Putamen (tissue), 1 donor: ENCODE measurements around the gene KRTAP6-1.

Experiments used
- DNase-seq: peaks from one replicate; pipeline ENCODE4 v3.0.0-alpha.2; 2016; ENCODE audit warnings: low spot score

Gene KRTAP6-1, protein sequence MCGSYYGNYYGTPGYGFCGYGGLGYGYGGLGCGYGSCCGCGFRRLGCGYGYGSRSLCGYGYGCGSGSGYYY

DNA sequence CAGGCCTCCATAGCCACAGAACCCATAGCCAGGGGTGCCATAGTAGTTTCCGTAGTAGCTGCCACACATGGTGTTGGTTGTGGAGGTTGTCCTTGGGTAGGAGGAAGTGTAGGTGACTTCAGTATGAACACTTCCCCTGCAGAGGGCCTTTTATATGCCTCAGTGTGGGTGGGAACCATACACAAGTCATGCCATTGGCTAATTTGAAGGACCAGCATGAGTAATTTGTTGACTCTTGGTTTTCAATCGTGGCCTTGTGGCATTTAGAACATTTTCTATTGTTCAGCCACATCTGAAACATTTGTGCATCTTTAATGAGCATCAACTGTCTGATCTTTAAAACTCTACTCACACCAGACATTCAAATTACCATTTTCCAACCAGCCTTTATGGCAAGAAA, at the start of gene KRTAP6-1:
TSS of gene KRTAP6-1 (minus strand) at position 95 of the 400 bp plus-strand sequence. CDS start at position 69, 26 bp downstream.
- no peak for DNase-seq

GRCh38 chr21:30652891-30653290, 39.2 kb upstream of the KRTAP6-1 start:
- DNase-seq: no peak

DNA sequence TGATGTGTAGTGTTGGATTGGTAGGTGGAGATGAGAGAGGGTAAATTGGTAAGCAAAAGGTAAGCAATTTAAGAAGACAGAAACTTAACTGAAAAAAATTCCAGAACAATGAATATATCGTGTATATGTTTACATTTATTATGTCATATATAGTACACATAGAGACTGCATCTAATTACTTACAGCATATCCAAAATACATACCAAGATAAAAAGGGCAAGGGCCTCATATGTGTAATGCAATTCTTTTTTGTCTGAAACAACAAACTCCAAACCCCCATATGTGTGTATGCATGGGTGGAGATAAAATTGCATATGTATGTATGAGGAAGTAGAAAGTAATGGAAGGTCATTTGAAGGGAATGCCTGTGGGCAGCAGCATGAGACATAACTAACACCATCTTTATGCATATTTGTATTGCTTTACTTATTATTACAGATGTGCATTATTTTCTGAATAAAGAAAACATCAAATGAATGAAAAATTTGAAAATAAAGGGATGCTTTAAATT, 33.2 kb upstream of the KRTAP6-1 start:
- no peak for DNase-seq

- DNase-seq: no peak
Observed at GRCh38 chr21:30642564-30642963, 28.8 kb upstream of the KRTAP6-1 start, which contains the start of gene KRTAP20-3. TSS of gene KRTAP20-3 (plus strand) at chr21:30642864.

GRCh38 chr21:30638686-30639085, 25.0 kb upstream of the KRTAP6-1 start:
- no peak for DNase-seq

GRCh38 chr21:30634906-30635305, 21.2 kb upstream of the KRTAP6-1 start, which contains the start of gene KRTAP20-2:
TSS of gene KRTAP20-2 (plus strand) at chr21:30635206. CDS start at chr21:30635264, 58 bp downstream.
- no peak for DNase-seq

- DNase-seq: no peak
Observed at GRCh38 chr21:30629200-30629599, 15.5 kb upstream of the KRTAP6-1 start.

- DNase-seq: no peak
Observed at GRCh38 chr21:30628109-30628508, 14.4 kb upstream of the KRTAP6-1 start.

- no peak for DNase-seq
Observed at GRCh38 chr21:30625449-30626165, 11.9 kb upstream of the KRTAP6-1 start.

GRCh38 chr21:30623362-30623761, 9.6 kb upstream of the KRTAP6-1 start:
- DNase-seq: no peak

GRCh38 chr21:30620522-30620921, 6.8 kb upstream of the KRTAP6-1 start, which contains the start of gene KRTAP20-4:
TSS of gene KRTAP20-4 (plus strand) at chr21:30620627.
- DNase-seq: no peak

GRCh38 chr21:30620080-30620479, 6.3 kb upstream of the KRTAP6-1 start:
- no peak for DNase-seq

- no peak for DNase-seq
Observed at GRCh38 chr21:30616125-30616524, 2.4 kb upstream of the KRTAP6-1 start, which contains the start of gene KRTAP20-1. TSS of gene KRTAP20-1 (plus strand) at chr21:30616425. CDS start at chr21:30616455, 30 bp downstream.

DNA sequence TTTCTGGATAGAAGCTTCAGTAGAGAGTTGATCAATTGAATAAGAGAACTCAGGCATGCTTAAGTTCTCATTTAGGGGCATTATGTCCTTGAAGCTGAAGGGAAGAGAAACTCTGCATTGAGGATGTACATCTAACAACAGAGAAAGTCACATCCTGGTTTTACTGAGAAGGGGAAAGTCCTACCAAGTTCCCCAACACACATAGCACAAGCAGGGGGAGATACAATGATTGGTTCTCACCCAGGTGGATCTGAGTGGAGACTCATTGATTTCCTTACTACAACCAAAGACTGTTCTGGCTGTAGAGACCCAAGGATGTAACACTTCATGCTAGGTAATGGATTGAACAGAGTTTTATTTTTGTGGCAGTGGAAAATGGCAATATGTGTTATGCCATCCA, 1.5 kb upstream of the KRTAP6-1 start:
- no peak for DNase-seq

GRCh38 chr21:30612132-30612531, 1.6 kb downstream of the KRTAP6-1 start:
- DNase-seq: no peak

GRCh38 chr21:30605968-30606367, 7.8 kb downstream of the KRTAP6-1 start:
- no peak for DNase-seq

DNA sequence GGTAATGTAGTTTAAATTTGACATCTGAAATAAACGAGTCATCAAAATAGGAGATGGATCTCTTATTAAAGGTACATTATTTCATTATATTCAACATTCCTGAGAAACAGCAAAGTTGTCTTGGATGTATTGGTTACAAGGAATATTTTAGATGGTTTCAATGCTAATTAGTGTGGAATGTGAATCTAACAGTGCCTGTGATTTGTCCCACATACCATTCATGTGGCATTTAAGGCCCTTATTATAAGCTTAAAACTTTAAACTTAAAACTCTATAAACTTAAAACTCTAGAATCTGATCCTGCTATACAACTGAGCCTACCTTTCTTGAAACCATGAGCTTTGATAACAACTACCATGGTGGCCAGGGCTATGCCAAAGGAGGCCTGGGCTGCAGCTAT, 12.9 kb downstream of the KRTAP6-1 start, which contains the start of gene KRTAP22-1:
TSS of gene KRTAP22-1 (plus strand) at position 301 of the 400 bp plus-strand sequence.
- DNase-seq: no peak

GRCh38 chr21:30598802-30599201, 14.9 kb downstream of the KRTAP6-1 start, which contains the start of gene KRTAP6-2:
TSS of gene KRTAP6-2 (minus strand) at chr21:30598902. CDS start at chr21:30598874, 28 bp downstream.
- no peak for DNase-seq

GRCh38 chr21:30592140-30592539, 21.6 kb downstream of the KRTAP6-1 start, which contains the start of gene KRTAP6-3:
TSS of gene KRTAP6-3 (plus strand) at chr21:30592440. CDS start at chr21:30592446, 6 bp downstream.
- no peak for DNase-seq

DNA sequence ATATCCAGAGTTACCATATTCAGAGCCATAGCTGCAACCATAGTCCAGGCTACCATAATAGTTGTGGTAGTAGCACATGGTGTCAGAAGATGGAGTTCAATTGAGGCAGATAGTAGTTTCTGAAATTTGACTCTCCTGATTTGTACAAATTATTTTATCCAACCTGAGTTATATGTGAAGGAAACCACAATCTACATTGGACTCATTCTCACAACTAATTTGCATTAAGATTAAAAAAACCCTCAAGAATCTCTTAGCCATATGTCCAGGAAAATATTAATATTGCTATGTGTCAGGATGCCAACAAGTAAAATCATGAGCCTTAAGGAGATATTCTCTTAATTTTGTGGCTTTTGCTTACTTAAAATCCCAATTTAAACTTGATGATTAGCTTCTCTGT, 23.4 kb downstream of the KRTAP6-1 start, which contains the start of gene KRTAP22-2:
TSS of gene KRTAP22-2 (minus strand) at position 101 of the 400 bp plus-strand sequence.
- no peak for DNase-seq

- no peak for DNase-seq
Observed at GRCh38 chr21:30582870-30583269, 30.9 kb downstream of the KRTAP6-1 start.

DNA sequence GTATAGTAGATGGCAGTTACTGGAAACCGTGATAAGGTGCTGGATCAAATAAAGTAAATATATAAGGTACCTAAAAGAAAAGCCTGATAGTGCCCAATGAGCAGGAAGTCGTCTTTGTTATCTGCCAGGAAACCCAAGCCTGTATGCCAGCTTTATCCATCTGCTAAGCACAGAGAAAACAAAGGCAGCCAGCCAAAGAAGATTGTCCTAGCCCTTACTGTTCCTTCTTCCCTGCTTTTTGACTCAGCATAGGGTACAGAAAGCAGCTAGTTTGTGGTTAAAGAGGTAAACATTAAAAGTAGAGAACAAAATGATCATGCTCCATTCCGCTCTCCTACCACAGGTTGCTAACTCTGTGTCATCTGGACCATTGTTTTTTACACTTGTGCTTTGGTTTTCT, 33.6 kb downstream of the KRTAP6-1 start:
- no peak for DNase-seq

DNA sequence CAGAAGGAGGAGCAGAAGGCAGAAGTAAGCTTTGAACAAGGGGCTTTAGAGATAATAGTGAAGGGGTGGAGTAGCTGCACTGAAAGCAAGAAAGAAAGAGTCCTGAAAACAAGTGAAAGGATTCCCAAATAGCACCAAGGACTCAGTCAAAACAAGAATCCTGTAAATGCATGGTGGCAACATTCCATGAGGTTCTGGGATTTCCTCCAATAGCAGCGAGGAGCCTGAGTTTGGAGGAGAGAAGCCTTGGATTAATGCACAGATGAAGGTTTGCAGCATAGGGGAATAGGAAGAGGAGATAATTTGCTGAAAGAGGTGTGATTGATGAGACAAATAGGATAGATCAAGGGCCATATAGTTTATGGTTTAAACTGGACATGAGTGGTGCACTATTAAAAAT, 34.4 kb downstream of the KRTAP6-1 start:
- DNase-seq: no peak
